Liver (tissue), 3 donors: Measurements from ENCODE around the gene OR2H1.

ENCODE experiments used
- CTCF ChIP-seq: fragments of 150-350 bp; IDR thresholded peaks from 2 replicates; pipeline ENCODE4 v1.5.1; 2017; ENCODE audit warnings: improper control_type of control experiment, low read depth, low read length; ENCODE audit not compliant: missing input control
- EGR1 ChIP-seq, 2 donors: IDR thresholded peaks; 2 replicates each; pipeline ENCODE4 v1.6.1; 2016 to 2018; ENCODE audit warnings: antibody characterized with exemption in 2 of 2, low read depth in 2 of 2
- FOXA1 ChIP-seq: IDR thresholded peaks from 2 replicates; pipeline ENCODE4 v1.6.1; 2016; ENCODE audit warnings: antibody characterized with exemption
- RAD21 ChIP-seq, 2 donors: IDR thresholded peaks; 2 replicates each; pipeline ENCODE4 v1.6.1; 2016; ENCODE audit warnings: antibody characterized with exemption in 2 of 2, mild to moderate bottlenecking in 2 of 2
- ZBTB33 ChIP-seq: IDR thresholded peaks from 2 replicates; pipeline ENCODE4 v1.6.1; 2016; ENCODE audit warnings: antibody characterized with exemption
- donor health status: healthy.
- donor health status: healthy.

- TF ChIP-seq CTCF (no peak), RAD21 (IDR thresholded peaks at IDR 0.05) (no peak), ZBTB33 (no peak), EGR1 (IDR thresholded peaks at IDR 0.05; ENCODE audit: low read depth in 2 of 2) (no peak), FOXA1 (no peak)
Observed at GRCh38 chr6:29493261-29493660, 36.3 kb downstream of the OR2H1 start.
